G401.6 (cell line): ENCODE measurements around the gene KLHDC4.
"Not testable (repeated sequence)": the region's sequence is repeated elsewhere in the genome, so short reads cannot be mapped to it uniquely, and the experiment has no call there.

Experiments used
- FAIRE-seq: peaks from 2 replicates; lab custom pipeline; 2012; peaks lifted over from hg19 to GRCh38; lab: Jason Lieb, UNC

Gene KLHDC4

DNA sequence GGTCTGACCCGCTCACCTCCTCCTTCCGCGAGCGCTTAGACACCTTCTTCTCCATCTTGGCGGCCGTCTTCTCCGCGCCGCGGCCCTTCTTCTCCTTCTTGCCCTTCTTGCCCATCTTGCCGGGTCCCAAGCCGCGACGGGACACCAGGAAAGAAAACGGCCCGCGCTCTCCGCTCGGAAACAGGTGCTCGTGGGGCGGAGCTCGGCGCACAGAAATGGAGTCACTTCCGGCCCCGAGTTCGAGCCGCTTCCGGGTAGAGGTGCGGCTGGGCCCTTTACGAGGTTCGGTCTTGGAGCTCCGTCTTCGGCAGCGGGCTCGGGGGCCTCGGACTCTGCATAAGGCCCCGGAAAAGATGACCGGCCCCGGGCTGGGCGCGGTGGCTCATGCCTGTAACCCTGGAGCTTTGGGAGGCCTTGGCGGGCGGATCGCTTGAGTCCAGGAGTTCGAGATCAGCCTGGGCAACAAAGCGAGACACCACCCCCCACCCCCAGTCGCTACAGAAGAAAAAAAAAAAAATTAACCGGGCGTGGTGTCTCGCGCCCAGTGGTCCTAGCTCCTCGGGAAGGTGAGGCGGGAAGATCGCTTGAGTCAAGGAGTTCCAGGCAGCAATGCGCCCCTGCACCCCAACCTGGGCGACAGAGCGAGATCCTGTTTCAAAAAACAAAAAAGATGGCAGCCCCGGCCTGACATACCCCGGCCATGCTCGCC is at the start of gene KLHDC4:
Gene KLHDC4 (minus strand): TSS at position 211 of the 709 bp plus-strand sequence. CDS start 96 bp downstream, at position 115.
- no peak for FAIRE-seq

GRCh38 chr16:87815567-87815966 is 49.8 kb upstream of the KLHDC4 start:
- no peak for FAIRE-seq

GRCh38 chr16:87812200-87812656 is 46.4 kb upstream of the KLHDC4 start:
- no peak for FAIRE-seq

- not testable (repeated sequence) for FAIRE-seq
Measured at GRCh38 chr16:87811454-87811853, 45.7 kb upstream of the KLHDC4 start.

GRCh38 chr16:87809150-87809902 is 43.5 kb upstream of the KLHDC4 start:
- FAIRE-seq, result no peak

- no peak for FAIRE-seq
Measured at GRCh38 chr16:87808108-87808507, 42.3 kb upstream of the KLHDC4 start.

DNA sequence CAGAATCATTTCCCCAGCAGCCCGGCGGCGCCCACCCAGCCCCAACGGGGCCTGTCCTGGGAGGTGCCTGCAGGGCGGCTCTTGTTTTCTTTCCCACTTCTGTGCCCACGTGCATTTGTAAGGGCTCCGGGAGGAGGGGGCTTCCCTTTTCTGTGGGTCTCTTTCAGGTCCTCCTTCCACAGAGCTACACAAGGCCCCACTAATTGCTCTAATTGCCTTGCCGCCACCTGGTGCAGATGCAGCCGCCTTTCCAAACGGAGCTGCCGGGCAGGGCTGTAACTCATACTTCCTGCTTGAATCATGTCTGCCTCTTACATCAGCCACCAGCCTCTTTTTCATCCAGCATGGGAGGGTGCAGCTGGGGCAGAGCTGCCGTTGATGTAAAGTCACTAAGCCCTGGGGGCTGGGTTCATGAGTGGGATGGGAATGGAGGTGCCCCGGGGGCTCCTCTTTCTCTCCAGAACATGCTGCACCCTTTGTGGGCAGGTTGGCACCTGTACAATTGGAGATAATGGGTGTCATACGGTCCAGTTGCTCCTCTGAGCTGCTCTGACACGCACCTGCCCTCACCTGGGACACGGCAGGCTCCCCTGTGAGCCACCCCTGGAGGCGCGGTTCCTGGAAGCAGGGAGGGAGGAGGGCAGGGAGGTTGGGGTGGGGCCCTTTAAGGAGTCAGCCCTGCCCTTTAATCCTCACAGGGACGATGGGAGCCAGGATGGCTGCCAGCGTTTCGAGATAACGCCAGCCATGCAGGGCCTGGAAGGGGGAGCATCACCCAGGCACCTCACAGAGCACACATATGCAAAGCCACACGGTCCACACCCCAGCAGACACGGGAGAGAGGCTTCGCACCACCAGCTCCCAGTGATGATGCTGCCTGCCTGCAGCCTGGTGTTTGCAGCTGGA is 41.1 kb upstream of the KLHDC4 start:
- no peak for FAIRE-seq

- no peak for FAIRE-seq
Measured at GRCh38 chr16:87806261-87806640, 40.5 kb upstream of the KLHDC4 start.

DNA sequence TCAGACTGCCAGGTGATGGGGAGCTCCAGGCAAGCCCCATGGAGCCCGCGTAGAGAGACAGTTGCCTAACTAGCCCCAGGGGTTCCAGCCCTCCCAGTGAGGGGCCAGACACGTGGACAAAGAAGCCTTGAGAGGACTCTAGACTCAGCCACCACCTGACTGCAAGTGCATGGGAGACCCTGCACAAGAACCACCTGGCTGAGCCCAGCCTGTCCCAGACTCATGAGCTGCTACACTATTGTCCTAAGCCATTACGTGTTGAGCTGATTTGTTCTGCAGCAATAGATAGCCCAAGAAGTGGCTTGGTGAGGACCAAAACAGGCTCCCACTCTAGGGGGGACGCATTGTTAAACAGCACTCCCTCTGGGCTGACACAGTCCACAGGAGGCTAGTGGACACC is 37.6 kb upstream of the KLHDC4 start:
- FAIRE-seq, result no peak

GRCh38 chr16:87802670-87803069 is 36.9 kb upstream of the KLHDC4 start:
- FAIRE-seq, result no peak

GRCh38 chr16:87801679-87802259 is 36.0 kb upstream of the KLHDC4 start:
- no peak for FAIRE-seq

DNA sequence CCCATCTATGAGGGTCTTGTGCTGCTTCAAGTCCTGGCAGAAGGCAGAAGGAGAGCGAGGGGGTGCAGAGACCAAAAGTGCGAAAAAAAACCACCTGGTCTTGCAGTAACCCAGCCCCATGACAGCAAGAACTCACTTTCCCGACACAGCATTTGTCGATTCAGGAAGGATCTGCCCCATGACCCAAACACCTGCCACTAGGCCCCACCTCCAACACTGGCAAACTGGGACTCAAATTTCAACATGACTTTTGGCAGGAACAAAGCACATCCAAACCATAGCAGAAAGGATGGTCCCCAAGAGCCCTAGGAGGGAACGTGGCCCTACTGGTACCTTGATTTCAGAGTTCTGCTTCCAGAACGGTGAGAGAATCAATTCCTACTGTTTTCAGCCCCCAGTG is 34.7 kb upstream of the KLHDC4 start:
- no peak for FAIRE-seq

GRCh38 chr16:87795336-87795735 is 29.6 kb upstream of the KLHDC4 start:
- FAIRE-seq, result no peak

DNA sequence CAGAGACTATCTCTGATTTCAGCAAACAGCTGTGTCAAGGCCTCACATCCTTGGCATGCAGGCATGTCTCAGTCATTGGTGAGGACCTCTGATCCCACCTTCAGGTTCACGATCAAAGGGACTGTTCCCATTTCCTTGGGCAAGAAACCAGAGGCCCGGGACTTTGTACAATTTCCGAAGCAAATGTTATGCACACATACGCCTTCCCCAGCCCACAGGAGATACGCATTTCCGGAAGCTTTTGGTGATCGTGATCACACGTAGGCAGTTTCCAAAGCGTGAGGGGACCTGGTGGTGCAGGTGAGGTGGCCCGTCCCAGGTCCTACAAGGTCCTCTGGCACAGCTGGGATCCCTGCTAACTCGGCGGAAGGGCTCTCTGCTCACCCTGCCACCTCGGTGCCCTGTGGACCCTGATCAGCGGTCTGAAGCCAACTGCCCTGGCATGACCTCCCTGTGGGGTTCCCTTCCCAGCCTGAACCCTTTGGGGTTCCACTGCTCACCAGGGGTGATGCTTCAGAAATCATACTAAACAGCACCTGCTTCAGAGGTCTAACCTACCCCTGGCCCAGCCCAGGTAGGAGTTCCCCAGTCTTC is 28.8 kb upstream of the KLHDC4 start:
- FAIRE-seq, result no peak

DNA sequence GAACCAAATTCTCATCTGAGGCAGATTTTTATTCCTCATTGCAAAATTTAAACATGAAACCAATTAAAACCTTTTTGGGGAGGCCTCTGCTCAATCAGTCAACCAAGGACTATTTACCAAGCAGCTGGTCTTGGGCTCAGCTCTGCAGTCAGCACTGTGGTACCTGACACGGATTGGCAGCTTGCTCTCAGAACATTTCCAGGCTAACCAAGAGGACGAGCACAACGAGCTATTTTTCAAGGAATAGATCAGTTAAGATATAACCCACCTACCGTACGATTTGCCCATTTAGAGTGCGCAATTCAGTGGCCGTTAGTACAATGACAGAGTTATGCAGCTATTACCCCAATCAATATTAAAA is 26.4 kb upstream of the KLHDC4 start:
- no peak for FAIRE-seq

DNA sequence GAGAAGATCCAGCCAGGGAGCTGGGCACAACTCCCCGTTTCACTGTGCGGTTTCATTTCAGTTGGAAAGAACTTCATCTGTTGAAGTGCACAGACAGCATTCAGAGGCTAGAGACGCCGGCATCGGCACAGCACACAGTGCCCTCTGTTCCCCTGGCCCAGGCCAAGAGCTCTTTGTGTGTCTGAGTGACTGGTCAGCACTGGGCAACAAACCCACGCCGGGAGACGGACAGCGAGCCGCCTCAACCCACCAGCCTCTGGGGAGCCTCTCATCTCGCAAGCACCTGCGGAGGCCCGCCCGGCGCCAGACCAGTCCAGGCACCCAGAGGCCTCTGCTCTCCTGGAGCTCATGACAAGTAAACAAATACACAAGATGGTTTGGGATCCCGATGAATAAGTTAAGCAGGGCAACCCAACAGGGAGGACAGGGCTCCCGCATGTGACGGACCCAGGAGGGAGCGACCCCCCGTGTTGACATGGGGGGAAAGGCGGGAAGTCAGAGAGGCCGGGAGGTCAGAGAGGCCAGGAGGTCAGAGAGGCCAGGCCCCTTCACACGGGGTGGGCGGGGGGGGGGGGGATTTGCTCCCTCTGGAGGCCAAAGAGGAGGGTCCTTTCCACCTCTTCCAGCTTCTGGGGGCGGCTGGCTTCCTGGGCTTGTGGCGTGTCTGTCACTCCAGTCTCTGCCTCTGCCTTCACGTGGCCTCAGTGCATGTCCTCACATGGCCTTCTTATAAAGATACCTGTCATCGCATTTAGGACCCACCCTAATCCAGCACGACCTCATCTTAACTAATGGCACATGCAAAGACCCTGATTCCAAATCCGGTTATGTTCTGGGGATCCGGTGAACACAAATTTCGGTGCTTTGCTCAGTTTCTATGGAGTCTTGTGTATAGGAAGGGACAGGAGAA is 25.8 kb upstream of the KLHDC4 start:
- FAIRE-seq, result no peak

- no peak for FAIRE-seq
Measured at GRCh38 chr16:87790292-87791100, 24.7 kb upstream of the KLHDC4 start.

- no peak for FAIRE-seq
Measured at GRCh38 chr16:87789437-87790291, 23.9 kb upstream of the KLHDC4 start.
